Measurements from ENCODE around the gene PBLD.
"Not testable (repeated sequence)": the region's sequence is repeated elsewhere in the genome, so short reads cannot be mapped to it uniquely, and the experiment has no call there.

The PBLD gene

DNA sequence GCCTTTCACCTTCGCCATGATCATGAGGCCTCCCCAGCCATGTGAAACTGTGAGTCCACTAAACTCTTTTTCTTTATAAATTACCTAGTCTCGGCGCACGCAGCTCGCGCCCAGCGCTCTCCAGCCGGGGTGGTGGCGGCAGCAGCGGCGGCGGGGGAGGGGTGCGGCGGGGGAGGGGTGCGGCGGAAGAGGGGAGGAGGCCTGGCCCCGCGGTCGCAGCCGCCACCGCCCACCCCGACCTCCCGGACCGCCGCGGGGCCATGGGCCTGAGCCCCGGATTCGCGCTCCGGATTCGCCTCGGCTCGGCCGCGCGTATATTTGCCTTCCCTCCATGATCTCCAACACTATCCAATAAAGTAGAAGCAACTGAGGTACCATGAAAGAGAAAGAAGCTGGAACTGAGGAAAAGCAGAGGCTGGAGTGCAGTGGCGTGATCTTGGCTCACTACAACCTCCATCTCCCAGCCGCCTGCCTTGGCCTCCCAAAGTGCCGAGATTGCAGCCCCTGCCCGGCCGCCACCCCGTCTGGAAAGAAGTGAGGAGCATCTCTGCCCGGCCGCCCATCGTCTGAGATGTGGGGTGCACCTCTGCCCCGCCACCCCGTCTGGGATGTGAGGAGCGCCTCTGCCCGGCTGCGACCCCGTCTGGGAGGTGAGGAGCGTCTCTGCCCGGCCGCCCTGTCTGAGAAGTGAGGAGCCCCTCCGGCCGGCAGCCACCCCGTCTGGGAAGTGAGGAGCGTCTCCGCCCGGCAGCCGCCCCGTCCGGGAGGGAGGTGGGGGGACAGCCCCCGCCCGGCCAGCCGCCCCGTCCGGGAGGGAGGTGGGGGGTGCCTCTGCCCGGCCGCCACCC lies 53.6 kb downstream of the PBLD start:
- not testable (repeated sequence) for DNase-seq (ENCODE audit: low spot score)

DNA sequence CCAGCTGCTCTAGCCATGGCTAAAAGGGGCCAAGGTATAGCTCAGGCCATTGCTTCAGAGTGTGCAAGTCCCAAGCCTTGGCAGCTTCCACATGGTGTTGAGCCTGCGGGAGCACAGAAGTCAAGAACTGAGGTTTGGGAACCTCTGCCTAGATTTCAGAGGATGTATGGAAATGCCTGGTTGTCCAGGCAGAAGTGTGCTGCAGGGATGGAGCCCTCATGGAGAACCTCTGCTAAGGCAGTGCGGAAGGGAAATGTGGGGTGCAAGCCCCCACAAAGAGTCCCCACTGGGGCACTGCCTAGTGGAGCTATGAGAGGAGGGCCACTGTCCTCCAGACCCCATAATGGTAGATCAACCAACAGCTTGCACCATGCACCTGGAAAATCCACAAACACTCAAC lies 54.9 kb downstream of the PBLD start:
- not testable (repeated sequence) for DNase-seq (ENCODE audit: low spot score)

DNA sequence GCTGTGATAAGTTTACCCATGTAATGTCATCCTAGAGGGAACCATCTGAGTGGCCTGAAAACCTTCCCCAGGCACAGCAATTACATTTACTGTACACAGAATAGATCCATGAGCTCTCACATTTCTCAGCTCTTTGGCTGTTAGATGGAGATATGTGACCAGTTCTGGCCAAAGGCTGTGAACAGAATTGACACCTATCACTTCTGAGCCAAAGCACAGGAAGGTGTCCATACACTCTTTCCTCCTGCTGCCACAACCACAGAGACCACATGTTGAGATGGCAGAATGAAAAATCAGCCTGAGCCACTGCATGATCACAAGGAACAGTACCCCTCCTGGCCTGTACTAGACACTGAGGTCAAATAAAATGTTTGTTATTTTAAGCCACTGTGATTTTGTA lies 56.5 kb downstream of the PBLD start:
- DNase-seq (ENCODE audit: low spot score), result no peak

DNA sequence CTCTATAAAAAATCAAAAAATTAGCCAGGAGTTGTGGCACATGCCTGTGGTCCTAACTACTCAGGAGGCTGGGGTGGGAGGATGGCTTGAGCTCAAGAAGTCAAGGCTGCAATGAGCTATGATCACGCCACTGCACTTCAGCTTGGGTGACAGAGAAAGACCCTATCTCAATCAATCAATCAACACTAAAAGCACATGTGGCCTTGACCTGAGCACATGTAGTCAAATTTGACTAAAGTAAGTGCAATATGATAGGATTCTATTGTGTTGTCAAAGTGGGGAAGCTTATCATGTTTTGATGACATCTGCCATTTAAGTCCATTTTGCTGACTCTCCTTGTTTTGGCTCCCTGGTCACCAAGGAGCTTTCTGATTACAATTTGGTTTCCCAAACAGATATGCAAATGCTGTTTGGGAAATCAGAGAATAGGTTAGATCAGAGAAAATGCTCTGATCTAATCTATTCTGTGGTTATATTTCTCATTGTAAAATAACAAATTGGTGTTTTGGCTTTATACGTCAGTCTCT lies 57.1 kb downstream of the PBLD start:
- no peak for DNase-seq (ENCODE audit: low spot score)

DNA sequence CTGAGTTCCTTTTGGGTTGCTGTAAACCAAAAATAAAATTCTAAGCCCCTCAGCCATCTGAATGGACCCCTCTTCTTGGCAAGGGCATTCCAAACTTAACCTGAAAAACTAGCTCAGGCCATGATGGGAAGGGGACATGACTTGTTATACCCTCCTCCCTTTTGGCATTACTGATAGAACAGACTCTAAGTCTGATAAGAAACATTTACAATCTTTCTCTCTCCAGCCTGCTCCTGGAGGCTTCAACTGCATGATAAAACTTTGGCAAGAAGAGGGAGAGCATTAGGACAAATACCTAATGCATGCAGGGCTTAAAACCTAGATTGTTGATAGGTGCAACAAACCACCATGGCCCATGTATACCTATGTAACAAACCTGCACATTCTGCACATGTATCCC lies 59.9 kb downstream of the PBLD start:
- no peak for DNase-seq (ENCODE audit: low spot score)

DNA sequence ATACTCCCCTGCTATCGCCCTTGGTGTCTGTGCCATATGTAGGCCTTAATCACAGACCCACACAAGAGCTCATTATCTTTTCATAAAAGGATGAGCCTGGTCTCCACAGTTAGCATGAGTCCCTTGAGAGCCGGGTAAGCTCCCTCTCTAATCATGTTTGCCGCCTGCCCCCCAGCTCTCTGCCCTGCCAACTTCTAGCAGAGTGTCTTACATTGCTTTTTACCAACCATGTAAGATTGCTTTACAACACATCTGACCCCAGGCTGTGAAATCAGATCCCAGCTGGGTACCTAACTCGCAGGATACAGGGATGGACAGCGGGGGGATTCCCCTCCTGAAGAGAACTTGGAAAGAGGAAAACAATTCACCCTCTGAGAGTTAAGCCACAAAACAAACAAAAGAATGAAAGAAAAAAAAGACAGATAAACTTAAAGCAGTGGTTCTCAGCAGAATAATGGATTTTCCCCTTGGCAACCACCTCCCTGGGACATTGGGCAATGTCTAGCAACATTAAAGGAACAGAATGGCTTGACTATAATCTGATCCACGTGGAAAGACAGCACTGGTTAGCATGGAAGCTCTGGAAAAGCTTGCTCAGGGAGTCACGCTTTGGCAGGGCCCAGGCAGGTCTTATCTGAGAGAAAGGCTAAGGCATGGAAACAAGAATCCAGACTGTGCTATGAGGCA lies 61.4 kb downstream of the PBLD start:
- no peak for DNase-seq (ENCODE audit: low spot score)

DNA sequence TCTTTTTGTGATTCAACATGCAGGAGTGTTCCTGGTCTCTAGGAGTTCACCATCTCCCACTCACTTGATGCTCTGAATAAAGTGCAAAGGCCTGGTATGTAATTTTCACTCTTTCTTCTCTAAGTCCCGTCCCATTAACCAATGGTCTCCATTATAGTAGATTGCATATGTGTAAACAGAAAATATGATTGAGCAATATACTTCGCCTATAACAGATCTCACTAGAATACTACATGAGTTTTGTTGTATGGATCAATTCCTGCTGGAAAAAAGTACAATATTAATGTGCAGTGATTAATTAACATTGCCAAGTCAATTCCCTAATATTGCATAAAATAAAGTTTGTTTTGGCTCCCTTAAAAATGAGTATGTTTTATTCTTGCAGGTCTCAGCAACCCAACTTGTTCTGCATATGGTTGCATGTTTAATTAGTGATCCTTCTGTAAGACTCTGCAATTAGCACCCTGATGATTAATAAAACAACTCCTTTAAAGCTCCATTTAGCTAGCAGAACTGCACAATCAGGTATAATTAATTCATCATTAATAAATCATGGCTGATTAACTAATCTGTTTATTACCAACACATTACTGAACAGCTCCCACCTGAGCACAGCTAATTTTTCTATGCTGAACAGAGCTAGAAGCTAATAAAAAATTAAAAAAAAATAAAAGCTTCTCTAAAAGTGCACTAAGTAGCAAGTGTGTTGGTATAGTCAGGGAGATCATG lies 63.0 kb downstream of the PBLD start:
- DNase-seq (ENCODE audit: low spot score), result no peak

DNA sequence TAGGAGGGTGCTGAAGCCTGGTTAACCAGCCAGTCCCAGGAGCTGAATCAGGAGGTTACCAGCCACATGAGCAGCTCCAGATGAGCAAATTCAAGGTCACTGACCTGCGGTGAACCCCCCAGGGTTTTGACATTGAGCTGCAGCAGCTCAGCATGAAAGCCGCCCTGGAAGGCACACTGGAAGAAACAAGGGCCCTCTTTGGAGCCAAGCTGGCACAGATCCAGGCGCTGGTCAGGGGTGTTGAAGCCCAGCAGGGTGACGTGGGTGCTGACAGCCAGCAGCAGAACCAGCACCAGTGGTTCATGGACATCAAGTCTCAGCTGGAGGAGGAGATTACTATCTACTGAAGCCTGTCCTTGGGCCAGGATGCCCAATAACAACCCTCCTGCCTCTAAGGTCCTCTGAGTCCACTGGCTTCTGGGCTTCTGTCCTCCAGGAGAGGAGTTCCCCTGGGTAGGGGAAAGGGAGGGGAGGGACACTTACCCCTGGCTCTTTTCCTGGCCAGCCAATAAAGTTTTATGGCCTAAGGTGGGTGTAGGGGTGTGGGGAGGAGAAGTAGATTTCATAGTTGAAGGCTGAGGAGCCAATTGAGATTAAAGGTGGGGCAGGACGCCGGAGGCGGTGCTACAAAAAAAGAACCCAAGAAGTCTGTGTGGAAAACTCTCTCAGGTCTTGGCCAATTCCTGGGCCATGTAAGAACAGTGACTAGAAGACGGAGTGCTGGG lies 71.4 kb downstream of the PBLD start:
- no peak for DNase-seq (ENCODE audit: low spot score)

DNA sequence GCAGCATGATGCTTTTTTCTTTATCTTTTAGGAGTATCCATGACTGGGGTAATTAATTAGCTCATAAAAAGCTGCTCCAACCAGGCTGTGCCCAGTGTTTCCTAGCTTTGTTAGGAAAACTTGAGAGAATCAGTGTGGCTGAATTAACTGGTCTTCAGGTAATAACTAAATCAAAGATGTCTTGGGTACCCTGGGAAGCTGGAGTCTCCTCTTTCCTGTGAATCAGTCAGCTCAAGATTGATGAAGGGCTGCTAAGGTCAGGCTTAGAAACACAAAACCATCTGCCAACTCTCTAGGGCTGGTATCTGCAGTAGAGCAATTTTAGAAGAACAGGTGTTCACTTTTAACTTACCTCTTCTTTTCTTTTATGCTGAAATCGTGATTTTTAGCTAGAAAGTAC lies 79.4 kb downstream of the PBLD start:
- no peak for DNase-seq (ENCODE audit: low spot score)

DNA sequence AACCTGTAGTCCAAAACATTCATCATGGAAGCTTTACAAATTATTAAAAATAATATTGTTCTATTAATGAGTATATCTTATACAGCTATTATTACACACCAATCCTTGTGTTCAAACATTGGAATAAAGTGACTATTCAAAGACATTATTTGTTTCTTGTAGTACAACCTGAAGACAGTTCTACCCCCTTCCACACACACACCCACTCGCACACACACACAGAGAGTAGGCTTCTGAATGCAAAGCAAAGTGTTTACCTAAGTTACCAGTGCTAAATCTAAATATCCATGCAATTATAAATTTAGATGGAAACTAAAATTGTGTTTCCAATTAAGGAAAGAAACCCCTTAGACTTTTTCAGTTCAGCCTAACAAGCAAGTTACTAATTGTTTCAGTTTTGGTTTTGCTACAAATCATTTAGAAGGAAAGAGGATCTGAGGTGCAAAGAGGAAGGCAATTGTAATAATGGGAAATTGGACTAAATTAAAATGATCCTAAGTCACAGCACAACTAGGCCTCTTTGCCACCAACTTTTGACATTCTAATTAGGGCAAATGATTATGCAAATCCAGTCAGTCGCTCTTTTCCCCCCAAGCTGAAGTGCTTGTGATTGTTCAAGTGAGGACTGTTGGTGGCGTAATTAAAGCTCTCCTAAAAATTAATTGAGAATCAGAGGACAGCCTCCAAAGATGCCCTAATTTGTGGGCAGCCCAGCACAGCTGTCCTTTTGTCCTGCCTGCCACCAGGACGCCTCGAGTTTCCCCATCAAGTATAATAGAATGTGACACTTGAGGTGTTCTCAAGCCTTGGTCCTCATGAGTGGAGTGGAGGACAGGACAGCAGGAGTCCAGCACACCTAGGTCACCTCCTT lies 80.9 kb downstream of the PBLD start:
- DNase-seq (ENCODE audit: low spot score), result no peak

DNA sequence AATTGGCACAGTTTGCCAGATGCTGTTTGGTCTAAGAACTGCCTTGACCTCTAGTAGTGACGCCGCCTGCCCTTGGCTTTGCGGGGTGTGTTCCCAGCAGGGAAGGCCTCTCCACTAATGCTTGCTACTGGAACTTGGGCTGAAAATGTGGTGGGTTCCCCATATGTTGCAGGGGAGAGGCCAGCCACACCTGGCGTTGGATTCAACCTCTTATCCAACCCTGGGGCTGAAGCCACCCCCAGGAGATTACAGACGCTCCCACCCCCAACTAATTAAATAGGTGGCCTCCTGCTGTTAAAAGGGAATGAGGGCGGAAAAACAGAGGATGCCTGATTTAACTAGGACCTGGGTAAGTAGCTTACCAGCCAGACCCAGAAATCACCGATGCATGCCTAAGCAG lies 81.6 kb downstream of the PBLD start:
- no peak for DNase-seq (ENCODE audit: low spot score)

DNA sequence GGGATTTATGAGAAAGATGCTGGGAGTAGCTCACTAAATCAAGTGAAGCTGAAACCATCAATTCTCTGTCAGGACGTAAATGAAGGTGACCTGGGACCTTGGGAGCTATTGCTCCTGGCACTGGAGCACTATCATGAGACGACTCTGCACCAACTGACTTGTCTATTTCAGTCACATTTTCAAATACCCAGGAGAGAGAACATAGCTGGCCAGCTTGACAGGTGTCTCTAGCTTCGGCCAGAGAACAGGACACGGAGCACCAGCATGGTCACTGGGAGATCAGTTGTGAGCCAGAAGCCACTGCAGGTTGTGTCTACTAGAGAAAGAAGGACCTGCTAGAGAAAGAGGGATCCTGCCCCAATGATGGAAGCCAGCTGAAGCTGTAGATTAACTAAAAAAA lies 83.4 kb downstream of the PBLD start:
- DNase-seq (ENCODE audit: low spot score), result no peak

DNA sequence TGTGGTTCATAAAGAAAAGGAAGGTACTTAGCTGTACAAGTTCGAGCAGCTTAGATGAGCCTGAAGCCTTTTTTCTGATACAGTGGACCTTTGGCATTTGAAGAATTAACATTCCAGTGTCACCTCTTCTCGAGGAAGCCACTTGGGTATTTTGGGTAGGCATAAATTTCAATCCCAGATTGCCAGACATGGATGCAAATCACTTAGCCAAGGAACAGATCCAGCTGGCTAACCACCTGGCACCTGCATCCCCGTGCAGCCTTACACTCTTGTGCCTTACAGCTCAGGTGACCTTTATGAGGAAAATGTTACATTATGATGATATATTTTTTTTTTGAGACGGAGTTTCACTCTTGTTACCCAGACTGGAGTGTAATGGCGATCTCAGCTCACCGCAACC lies 84.8 kb downstream of the PBLD start:
- no peak for DNase-seq (ENCODE audit: low spot score)

DNA sequence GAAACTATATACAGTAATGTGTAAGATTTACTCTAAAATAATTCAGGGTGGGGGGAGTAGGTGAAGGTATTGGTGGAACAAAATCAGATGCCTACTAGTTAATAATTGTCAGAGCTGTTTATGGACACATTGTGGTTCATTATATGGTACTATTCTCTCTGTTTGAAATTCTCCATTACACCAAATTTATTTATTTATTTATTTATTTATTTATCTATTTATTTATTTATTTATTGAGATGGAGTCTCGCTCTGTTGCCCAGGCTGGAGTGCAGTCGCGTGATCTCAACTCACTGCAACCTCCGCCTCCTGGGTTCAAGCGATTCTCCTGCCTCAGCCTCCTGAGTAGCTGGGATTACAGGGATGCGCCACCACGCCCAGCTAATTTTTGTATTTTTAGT lies 86.3 kb downstream of the PBLD start:
- not testable (repeated sequence) for DNase-seq (ENCODE audit: low spot score)

DNA sequence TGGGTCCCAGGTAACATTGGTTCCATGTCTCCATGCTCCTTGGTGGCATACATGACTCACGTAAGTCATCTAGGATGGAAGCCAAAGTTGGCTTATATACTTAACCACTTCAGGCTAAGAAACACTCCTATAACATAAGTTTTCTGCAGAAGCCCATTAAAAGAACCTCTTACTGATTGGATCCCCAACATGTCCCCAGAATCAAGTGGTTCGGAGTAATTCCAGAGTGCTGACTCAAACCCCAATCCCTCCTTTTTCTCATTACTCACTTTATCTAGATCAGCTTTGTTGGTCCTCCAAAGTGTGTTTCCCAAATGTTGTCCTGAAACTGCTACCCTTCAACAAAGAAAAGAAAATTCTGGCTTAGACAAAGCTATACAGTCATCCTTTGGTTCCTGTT lies 90.7 kb downstream of the PBLD start:
- no peak for DNase-seq (ENCODE audit: low spot score)

DNA sequence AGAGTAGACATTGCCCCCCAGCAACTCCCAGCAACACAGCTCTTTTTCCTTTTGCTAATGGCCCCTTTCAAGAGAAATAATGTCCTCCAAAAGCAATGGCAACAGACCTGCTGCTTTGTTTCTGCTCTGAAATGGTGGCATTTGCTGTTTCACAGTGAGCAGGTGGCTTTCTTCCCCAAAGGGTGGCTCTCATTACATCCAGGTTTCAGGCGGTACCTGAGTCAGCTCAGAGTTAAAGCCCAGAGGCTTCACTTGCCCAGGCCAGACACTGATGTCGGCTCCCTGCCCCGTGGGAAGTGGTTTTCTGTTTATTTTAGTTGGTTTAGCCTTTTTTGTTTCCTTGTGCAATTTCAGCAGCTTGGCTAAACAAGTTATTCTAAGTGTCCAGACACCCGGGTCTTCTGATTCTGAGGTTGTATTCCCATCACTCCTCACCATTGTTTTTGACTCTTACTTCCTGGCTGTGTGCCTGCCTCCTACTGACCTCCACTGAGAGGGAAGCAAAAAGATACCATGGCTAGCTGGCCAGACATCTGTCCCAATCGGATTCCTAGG lies 93.1 kb downstream of the PBLD start:
- DNase-seq (ENCODE audit: low spot score), result no peak

DNA sequence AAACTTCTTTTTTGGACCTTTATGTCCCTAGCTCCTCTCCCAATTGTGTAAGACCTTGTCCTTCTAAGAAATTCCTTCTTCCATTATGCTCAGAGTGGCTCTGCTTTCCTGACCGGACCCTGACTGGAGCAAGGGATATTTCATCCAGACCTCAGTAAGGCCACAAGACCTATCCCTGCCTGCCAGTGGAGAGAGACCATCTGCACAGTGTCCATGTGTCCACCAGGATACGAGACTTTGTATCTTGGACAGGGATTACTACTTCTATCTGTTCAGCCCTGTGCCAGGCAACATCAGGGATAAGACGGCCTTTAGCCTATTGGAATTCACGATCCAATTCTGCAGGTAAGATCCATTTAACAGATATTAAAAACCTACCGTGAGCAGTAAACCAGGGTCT lies 93.7 kb downstream of the PBLD start:
- no peak for DNase-seq (ENCODE audit: low spot score)

DNA sequence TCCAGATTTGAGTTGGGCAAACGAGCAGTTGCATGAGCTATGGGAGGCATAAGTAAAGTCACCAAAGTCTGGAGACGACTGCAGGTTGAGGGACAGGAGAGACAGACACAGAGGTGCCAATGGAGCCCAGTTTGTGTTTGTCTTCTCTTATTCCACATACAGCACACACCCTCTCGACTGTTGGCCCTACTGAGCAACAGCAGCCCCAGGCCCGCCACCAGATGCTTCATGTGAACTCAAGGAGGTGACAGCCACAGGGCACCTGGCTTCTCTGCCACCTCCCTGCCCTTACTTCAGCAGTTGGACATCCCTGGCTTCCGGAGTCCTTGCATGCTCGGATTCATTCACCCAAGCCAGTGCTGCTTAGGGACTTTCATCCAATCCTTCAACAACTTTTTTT lies 94.4 kb downstream of the PBLD start:
- no peak for DNase-seq (ENCODE audit: low spot score)

DNA sequence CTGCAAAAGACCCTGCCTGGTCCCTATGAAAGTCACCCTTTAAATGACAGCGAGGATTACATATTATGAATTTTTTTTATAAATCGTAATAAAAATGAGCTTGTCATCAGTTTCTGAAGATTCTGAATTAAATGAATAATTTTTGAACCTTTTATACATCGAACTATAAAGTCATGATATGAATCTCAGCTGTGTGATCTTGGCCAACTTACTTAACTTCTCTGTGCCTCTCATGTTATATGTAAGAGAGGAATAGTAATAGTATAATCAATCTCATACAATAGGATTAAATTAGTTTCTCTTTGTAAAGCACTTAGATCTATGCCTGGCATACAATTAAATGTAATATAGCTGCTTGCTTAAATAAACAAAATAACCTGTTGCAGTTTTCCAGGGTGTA lies 95.6 kb downstream of the PBLD start:
- DNase-seq (ENCODE audit: low spot score), result no peak

DNA sequence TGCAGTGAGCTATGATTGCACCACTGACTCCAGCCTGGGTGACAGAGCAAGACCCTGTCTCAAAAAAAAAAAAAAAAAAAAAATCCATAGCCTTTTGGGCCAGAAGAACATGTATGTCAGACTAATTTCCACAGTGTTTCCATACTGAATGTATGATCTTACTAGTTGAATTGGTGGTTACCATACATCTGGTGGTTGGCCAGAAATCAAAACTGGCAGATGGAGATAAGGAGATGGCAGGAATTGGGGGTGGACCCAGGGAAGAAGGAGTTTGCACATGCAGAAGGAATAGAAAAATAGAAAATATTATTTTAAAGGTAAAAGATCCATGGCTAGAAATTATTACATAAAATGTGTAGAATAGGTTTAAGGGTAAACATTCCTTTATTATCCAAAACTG lies 97.1 kb downstream of the PBLD start:
- no peak for DNase-seq (ENCODE audit: low spot score)

DNA sequence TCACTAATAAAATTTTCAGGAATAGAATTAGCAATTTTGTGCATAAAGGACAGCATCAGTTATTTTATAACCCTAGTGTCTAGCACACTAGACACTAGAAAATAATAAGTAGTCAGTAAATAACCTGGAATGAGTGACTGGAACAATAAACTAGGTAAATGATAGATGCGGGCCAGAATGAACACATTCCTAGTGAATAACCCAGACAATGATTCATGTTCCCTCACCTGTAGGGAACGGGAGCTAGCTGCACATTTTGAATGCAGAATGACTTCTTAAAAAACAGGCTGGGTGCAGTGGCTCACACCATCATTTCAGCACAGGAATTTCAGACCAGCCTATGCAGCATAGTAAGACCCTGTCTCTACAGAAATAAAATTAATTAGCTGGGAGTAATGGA lies 97.6 kb downstream of the PBLD start:
- DNase-seq (ENCODE audit: low spot score), result no peak

Data from kidney capillary endothelial cell (primary cell).